LNCaP clone FGC (cell line): ENCODE measurements around the gene MTTP.

Source experiments
- DNase-seq: peaks from one replicate; pipeline ENCODE4 v3.0.0-alpha.2; 2011; ENCODE audit warnings: low read depth
- H3K4me3 ChIP-seq: 2 replicates; pipeline ENCODE4 v1.5.1; 2011; ENCODE audit warnings: mild to moderate bottlenecking, low read depth, low read length, control low read depth
- CTCF ChIP-seq: IDR thresholded peaks from 2 replicates; pipeline ENCODE4 v1.5.1; 2012; ENCODE audit warnings: mild to moderate bottlenecking; ENCODE audit not compliant: control insufficient read depth, insufficient read depth; ENCODE audit errors: extremely low read depth

The MTTP gene

GRCh38 chr4:99625369-99625768, 50.7 kb downstream of the MTTP start:
- no peak overlapping the region for H3K4me3 ChIP-seq
- DNase-seq, result no peak
- TF ChIP-seq CTCF, result no peak

GRCh38 chr4:99628040-99628439, 53.4 kb downstream of the MTTP start:
- no peak overlapping the region for H3K4me3 ChIP-seq
- no peak for DNase-seq
- TF ChIP-seq CTCF, result no peak

- no peak for TF ChIP-seq CTCF
- H3K4me3 ChIP-seq, result no peak overlapping the region
- no peak for DNase-seq
These were observed 55.4 kb downstream of the MTTP start for GRCh38 chr4:99629962-99630554.

- no peak for DNase-seq
- no peak overlapping the region for H3K4me3 ChIP-seq
- TF ChIP-seq CTCF, result no peak
These were observed 56.3 kb downstream of the MTTP start for GRCh38 chr4:99630857-99631360.

GRCh38 chr4:99633772-99634171, 59.1 kb downstream of the MTTP start:
- no peak for TF ChIP-seq CTCF
- no peak overlapping the region for H3K4me3 ChIP-seq
- no peak for DNase-seq

GRCh38 chr4:99634742-99635360, 60.2 kb downstream of the MTTP start:
- no peak for TF ChIP-seq CTCF
- no peak for DNase-seq

GRCh38 chr4:99635601-99636000, 61.0 kb downstream of the MTTP start:
- DNase-seq, result no peak
- no peak overlapping the region for H3K4me3 ChIP-seq
- no peak for TF ChIP-seq CTCF

More at GRCh38 chr4:99634742-99635360, 60.2 kb downstream of the MTTP start:
- H3K4me3 ChIP-seq, result no peak overlapping the region
